ENCODE measurements around the gene ASPRV1. TPM values are rescaled to one million over a fixed set of nuclear protein-coding genes. Genes with fewer than 3 reads are reported as not detected.

Gene ASPRV1
- total and polyA plus RNA-seq, 2 donors from 2014 or later: 1.6 to 2.1 TPM

DNA sequence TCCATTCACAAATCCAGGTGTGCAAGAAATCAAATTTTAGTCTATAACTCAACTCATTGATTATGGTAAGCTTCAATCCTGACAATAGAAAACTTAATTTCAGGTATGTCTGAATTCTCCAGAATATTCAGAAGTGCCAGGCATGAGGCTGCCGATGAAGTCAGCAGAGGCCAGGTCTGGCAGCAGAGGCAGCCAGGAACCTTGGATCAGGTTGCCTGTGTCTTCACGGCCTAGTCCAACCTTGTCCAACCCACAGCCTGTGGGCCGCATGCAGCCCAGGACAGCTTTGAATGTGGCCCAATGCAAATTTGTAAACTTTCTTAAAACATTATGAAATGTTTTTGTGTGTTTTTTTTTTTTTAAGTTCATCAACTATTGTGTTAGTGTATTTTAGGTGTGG, 46.9 kb upstream of the ASPRV1 start:
- intact Hi-C loops (cut with DNase I): no loop called here
- FAIRE-seq (no peak), DNase-seq (no peak)
- Histone ChIP-seq H3K4me3 (ENCODE audit: low read length in 3 of 3) (no peak overlapping the region), H3K9ac (ENCODE audit: low read length in 3 of 3) (no peak overlapping the region), H3K27me3 (ENCODE audit: control insufficient read depth, insufficient read depth, low read length) (no peaks in the 10 kb centered on the region), H3K27ac (ENCODE audit: low read depth in 2 of 2, low read length in 2 of 2) (no peak overlapping the region), H3K36me3 (ENCODE audit: control insufficient read depth in 2 of 3, insufficient read depth in 3 of 3, low read length in 3 of 3) (no peaks in the 10 kb centered on the region), H3K9me3 (ENCODE audit: control insufficient read depth in 2 of 3, insufficient read depth in 1 of 3, low read length in 3 of 3) (no peaks in the 10 kb centered on the region), H3K4me1 (ENCODE audit: control insufficient read depth in 2 of 3, insufficient read depth in 2 of 3, low read depth in 1 of 3, low read length in 3 of 3) (no peaks in the 10 kb centered on the region)
- no peak for TF ChIP-seq CTCF (IDR thresholded peaks at IDR 0.05; ENCODE audit: borderline replicate concordance, extremely low read depth, insufficient read depth)

- DNase-seq (no peak), FAIRE-seq (no peak)
- Histone ChIP-seq H3K9me3 (ENCODE audit: control insufficient read depth in 2 of 3, insufficient read depth in 1 of 3, low read length in 3 of 3) (no peaks in the 10 kb centered on the region), H3K27ac (ENCODE audit: low read depth in 2 of 2, low read length in 2 of 2) (no peak overlapping the region), H3K27me3 (ENCODE audit: control insufficient read depth, insufficient read depth, low read length) (no peaks in the 10 kb centered on the region), H3K4me1 (ENCODE audit: control insufficient read depth in 2 of 3, insufficient read depth in 2 of 3, low read depth in 1 of 3, low read length in 3 of 3) (no peaks in the 10 kb centered on the region), H3K36me3 (ENCODE audit: control insufficient read depth in 2 of 3, insufficient read depth in 3 of 3, low read length in 3 of 3) (no peaks in the 10 kb centered on the region), H3K9ac (ENCODE audit: low read length in 3 of 3) (no peak overlapping the region), H3K4me3 (ENCODE audit: low read length in 3 of 3) (no peak overlapping the region)
- intact Hi-C loops (cut with DNase I): no loop called here
- TF ChIP-seq CTCF (IDR thresholded peaks at IDR 0.05; ENCODE audit: borderline replicate concordance, extremely low read depth, insufficient read depth): no peak
Observed at GRCh38 chr2:70007151-70007550, 45.7 kb upstream of the ASPRV1 start.

DNA sequence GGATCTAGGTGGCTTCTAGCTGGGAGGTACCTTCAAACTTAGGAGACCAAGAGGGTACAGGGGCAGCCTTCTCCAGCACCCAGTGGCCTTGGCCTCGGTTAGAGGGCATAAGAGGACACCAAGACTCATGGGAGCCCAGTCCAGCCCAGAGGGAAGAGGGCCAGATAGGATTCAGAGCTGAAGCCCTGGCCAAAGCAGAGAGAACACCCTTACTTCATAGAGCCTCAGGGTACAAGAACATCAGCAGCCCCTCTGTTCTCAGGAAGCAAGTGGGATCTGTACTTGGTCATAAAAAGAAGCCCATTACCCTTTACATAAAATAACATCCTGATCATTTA, 45.0 kb upstream of the ASPRV1 start:
- H3K36me3 ChIP-seq (ENCODE audit: control insufficient read depth in 2 of 3, insufficient read depth in 3 of 3, low read length in 3 of 3): no peaks in the 10 kb centered on the region
- no peak overlapping the region for H3K9ac ChIP-seq (ENCODE audit: low read length in 3 of 3)
- no peak for TF ChIP-seq CTCF (IDR thresholded peaks at IDR 0.05; ENCODE audit: borderline replicate concordance, extremely low read depth, insufficient read depth)
- no peak for FAIRE-seq
- DNase-seq: no peak
- intact Hi-C loops (cut with DNase I): no loop called here
- H3K4me1 ChIP-seq (ENCODE audit: control insufficient read depth in 2 of 3, insufficient read depth in 2 of 3, low read depth in 1 of 3, low read length in 3 of 3): no peaks in the 10 kb centered on the region
- H3K4me3 ChIP-seq (ENCODE audit: low read length in 3 of 3): no peak overlapping the region
- H3K9me3 ChIP-seq (ENCODE audit: control insufficient read depth in 2 of 3, insufficient read depth in 1 of 3, low read length in 3 of 3): no peaks in the 10 kb centered on the region
- H3K27me3 ChIP-seq (ENCODE audit: control insufficient read depth, insufficient read depth, low read length): no peaks in the 10 kb centered on the region
- no peak overlapping the region for H3K27ac ChIP-seq (ENCODE audit: low read depth in 2 of 2, low read length in 2 of 2)

DNA sequence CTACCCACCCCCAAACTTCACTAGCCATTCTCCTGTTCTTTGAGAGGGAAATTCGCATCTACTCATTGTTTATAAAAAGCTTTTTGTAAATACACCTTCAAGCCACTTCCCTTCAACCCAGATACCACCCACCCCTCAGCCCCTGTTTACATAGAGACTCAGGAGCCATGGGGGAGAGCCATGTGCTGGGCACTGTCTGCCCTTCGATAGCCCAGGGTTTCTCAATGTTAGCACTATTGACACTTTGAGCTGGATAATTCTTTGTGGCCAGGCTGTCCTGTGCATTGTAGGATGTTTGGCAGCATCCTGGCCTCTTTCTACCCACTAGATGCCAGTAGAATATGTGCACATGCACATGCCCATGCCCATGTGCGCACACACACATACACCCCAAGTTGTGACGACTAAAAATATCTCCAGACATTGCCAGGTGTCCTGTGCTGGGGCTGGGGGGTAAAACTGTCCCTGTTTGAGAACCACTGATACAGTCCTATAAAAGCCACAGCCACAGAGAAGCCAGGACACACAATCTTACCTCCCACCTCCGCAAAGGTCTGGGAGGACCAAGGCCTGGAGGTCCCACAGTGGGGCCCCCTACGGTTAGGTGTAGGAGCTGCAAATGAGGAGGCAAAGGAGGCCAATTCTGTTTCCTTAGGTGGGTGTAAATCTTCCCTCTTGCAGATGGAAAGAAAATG, 44.5 kb upstream of the ASPRV1 start:
- intact Hi-C loops (cut with DNase I): no loop called here
- H3K4me3 ChIP-seq (ENCODE audit: low read length in 3 of 3): no peak overlapping the region
- no peaks in the 10 kb centered on the region for H3K36me3 ChIP-seq (ENCODE audit: control insufficient read depth in 2 of 3, insufficient read depth in 3 of 3, low read length in 3 of 3)
- no peak for TF ChIP-seq CTCF (IDR thresholded peaks at IDR 0.05; ENCODE audit: borderline replicate concordance, extremely low read depth, insufficient read depth)
- no peak overlapping the region for H3K9ac ChIP-seq (ENCODE audit: low read length in 3 of 3)
- FAIRE-seq (no peak), DNase-seq (peak in 1 of 5 donors; percentile 18)
- no peaks in the 10 kb centered on the region for H3K4me1 ChIP-seq (ENCODE audit: control insufficient read depth in 2 of 3, insufficient read depth in 2 of 3, low read depth in 1 of 3, low read length in 3 of 3)
- no peak overlapping the region for H3K27ac ChIP-seq (ENCODE audit: low read depth in 2 of 2, low read length in 2 of 2)
- H3K27me3 ChIP-seq (ENCODE audit: control insufficient read depth, insufficient read depth, low read length): no peaks in the 10 kb centered on the region
- no peaks in the 10 kb centered on the region for H3K9me3 ChIP-seq (ENCODE audit: control insufficient read depth in 2 of 3, insufficient read depth in 1 of 3, low read length in 3 of 3)
